Gastrocnemius medialis (tissue), 4 donors: ENCODE results near the gene ZNF672. TPM values are rescaled to one million over a fixed set of nuclear protein-coding genes. Genes with fewer than 3 reads are reported as not detected.
"Not testable (repeated sequence)": the region's sequence is repeated elsewhere in the genome, so short reads cannot be mapped to it uniquely, and the experiment has no call there.

ENCODE experiments used
- ATAC-seq, 2 donors: fragments of 150-250 bp; one replicate each; pipeline ENCODE4 v1.9.1; 2016
- DNase-seq, 2 donors: peaks; one replicate each; pipeline ENCODE4 v3.0.0-alpha.2; 2019
- H3K27ac ChIP-seq, 4 donors: fragments of 200-600 bp; sonication (generic); 1 replicate in 1 of 4; 2 replicates in 3 of 4; pipeline ENCODE4 v1.5.1; 2016 to 2018; ENCODE audit warnings: mild to moderate bottlenecking in 2 of 4, moderate library complexity in 1 of 4
- H3K27me3 ChIP-seq, 3 donors: fragments of 200-600 bp; sonication (generic) in 2 of 3; 1 replicate in 1 of 3; 2 replicates in 2 of 3; pipeline versions ENCODE4 v1.5.1 to v1.6.0; 2016 to 2019; ENCODE audit warnings: mild to moderate bottlenecking in 1 of 3, moderate library complexity in 1 of 3
- H3K36me3 ChIP-seq, 2 donors: fragments of 200-600 bp; sonication (generic) in 1 of 2; one replicate each; pipeline ENCODE4 v1.5.1; 2017 to 2018
- H3K4me1 ChIP-seq, 2 donors: fragments of 200-600 bp; sonication (generic) in 1 of 2; one replicate each; pipeline ENCODE4 v1.5.1; 2016 to 2017; ENCODE audit warnings: mild to moderate bottlenecking in 2 of 2
- H3K4me3 ChIP-seq, 4 donors: fragments of 200-600 bp; sonication (generic) in 3 of 4; 1 replicate in 1 of 4; 2 replicates in 3 of 4; pipeline ENCODE4 v1.5.1; 2016 to 2019; ENCODE audit warnings: mild to moderate bottlenecking in 2 of 4
- H3K9me3 ChIP-seq, 3 donors: fragments of 200-600 bp; sonication (generic) in 2 of 3; 1 replicate in 1 of 3; 2 replicates in 2 of 3; pipeline ENCODE4 v1.5.1; 2016 to 2019
- CTCF ChIP-seq, 5 experiments: fragments of 450-650 bp in 3 of 5; fragments of 200-600 bp in 2 of 5; sonication (generic) in 2 of 5; IDR thresholded peaks in 4 of 5; conservative IDR thresholded peaks in 1 of 5; 1 replicate in 4 of 5; 2 replicates in 1 of 5; pipeline ENCODE4 v1.5.1; 2016 to 2019; ENCODE audit warnings: antibody characterized with exemption in 5 of 5, mild to moderate bottlenecking in 3 of 5, moderate library complexity in 3 of 5
- POLR2A ChIP-seq, 2 donors: fragments of 450-650 bp; IDR thresholded peaks; one replicate each; pipeline ENCODE4 v1.6.1; 2017; ENCODE audit warnings: antibody characterized with exemption in 2 of 2, mild to moderate bottlenecking in 2 of 2, moderate library complexity in 2 of 2
- in situ Hi-C, 4 donors: fragments of 200-750 bp; cut with MboI; loops; one replicate each; pipeline versions ENCODE4 v1.15.0 to v1.8.0; 2017; ENCODE audit warnings: low sequenced_read_pairs in 4 of 4
- intact Hi-C: fragments of 100-400 bp; cut with DNase I; formaldehyde crosslinking; loops from one replicate; pipeline ENCODE4 v1.15.1; 2023; ENCODE audit warnings: low total_unique reads
- total RNA-seq, 4 donors: library from RNA; depleted of rRNA; stranded (reverse); fragments of >200 nt; gene quantifications; one replicate each; pipeline versions ENCODE4 v1.1.0 to v1.2.3, GENCODE V29; 2016

ZNF672 gene
- total RNA-seq, 4 donors from 2014 or later, result 41.9 to 81.0 (median 59.0) TPM

DNA sequence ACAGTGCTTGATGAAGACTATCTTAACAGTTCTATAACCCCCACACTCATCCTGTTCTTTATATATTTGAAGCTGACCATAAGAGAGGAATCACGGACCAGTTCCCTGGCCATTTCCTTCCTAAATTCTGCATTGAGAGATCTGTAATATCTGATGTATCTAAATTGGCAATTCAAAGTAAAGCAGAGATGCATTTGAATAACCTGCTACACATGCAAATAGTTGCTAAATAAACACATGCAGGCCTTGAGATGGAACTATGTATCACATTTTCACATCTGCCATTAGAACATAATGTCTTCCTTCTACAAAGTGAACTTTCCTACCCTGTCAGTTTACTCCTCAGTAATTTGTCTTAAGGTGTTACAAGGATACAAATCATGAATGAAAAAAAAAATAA, 47.6 kb downstream of the ZNF672 start:
- Histone ChIP-seq H3K27ac (no peak overlapping the region), H3K27me3 (no peaks in the 10 kb centered on the region), H3K4me3 (no peak overlapping the region), H3K36me3 (no peaks in the 10 kb centered on the region), H3K4me1 (no peaks in the 10 kb centered on the region), H3K9me3 (no peaks in the 10 kb centered on the region)
- DNase-seq, result no peak
- in situ Hi-C loops, result no loop called here
- no peak for TF ChIP-seq POLR2A (IDR thresholded peaks at IDR 0.05)
- no peak for TF ChIP-seq CTCF (IDR thresholded peaks at IDR 0.05 in 4 of 5, conservative IDR thresholded peaks at IDR 0.05 in 1 of 5)
- ATAC-seq, result no peak
- intact Hi-C loops, result no loop called here

- Histone ChIP-seq H3K36me3 (no peaks in the 10 kb centered on the region), H3K9me3 (no peaks in the 10 kb centered on the region), H3K27ac (no peak overlapping the region), H3K27me3 (no peaks in the 10 kb centered on the region), H3K4me1 (no peaks in the 10 kb centered on the region), H3K4me3 (no peak overlapping the region)
- in situ Hi-C loops (no loop called here), intact Hi-C loops (no loop called here)
- TF ChIP-seq POLR2A (IDR thresholded peaks at IDR 0.05) (no peak), CTCF (IDR thresholded peaks at IDR 0.05 in 4 of 5, conservative IDR thresholded peaks at IDR 0.05 in 1 of 5) (no peak)
- no peak for ATAC-seq
- no peak for DNase-seq
These were observed 48.3 kb downstream of the ZNF672 start for GRCh38 chr1:248886237-248886895.

DNA sequence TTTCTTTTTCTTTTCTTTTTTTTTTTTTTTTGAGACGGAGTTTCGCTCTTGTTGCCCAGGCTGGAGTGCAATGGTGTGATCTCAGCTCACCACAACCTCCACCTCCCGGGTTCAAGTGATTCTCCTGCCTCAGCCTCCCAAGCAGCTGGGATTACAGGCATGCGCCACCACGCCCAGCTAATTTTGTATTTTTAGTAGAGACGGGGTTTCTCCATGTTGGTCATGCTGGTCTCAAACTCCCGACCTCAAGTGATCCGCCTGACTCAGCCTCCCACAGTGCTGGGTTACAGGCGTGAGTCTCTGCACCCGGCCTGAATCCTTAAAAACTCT, 51.9 kb downstream of the ZNF672 start:
- H3K27ac ChIP-seq, H3K27me3 ChIP-seq, ATAC-seq, DNase-seq, H3K4me1 ChIP-seq, intact Hi-C loops, H3K9me3 ChIP-seq, H3K4me3 ChIP-seq, in situ Hi-C loops, H3K36me3 ChIP-seq: not testable (repeated sequence)

DNA sequence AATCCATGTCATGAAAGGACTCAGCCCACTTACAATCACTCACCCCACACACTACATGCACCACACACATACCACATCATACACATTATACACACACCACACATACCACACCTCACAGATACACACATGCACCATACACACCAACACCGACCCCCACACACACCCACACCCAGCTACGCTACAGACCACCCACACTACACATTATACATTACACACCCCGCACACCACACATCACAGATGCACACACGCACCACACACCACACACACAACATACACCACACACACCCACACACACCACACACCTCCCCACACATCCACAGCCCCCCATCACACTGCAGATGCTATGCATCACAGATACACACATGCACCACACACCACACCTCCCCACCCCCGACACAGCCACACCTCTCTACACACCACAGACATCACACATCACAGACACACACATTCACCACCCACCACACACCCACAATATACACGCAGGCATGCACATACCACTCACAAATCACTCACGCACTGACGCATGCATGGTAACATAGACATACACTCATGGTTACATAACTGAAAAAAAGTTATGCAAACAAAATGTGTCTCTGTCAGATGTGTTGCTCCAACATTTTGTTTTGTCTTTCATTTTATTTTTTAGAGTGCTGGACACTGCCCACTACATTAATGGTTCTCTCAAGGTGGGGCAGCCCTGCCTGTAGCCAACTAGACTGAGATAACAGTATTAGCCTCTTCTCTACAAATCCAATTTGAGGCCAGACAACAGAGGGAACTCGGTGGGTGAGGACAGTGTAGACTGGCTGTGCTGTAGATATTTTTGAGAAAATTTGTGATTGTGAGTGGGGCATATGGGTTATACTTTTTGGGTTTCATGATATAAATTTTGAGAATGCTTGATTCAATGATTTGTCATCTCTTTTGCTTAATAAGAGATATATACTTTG, 52.8 kb downstream of the ZNF672 start:
- H3K9me3 ChIP-seq, result no peaks in the 10 kb centered on the region
- H3K27me3 ChIP-seq, result no peaks in the 10 kb centered on the region
- in situ Hi-C loops, result no loop called here
- no peaks in the 10 kb centered on the region for H3K36me3 ChIP-seq
- DNase-seq (no peak), ATAC-seq (no peak)
- no peaks in the 10 kb centered on the region for H3K4me1 ChIP-seq
- intact Hi-C loops, result no loop called here
- no peak overlapping the region for H3K4me3 ChIP-seq
- no peak overlapping the region for H3K27ac ChIP-seq
- TF ChIP-seq POLR2A (IDR thresholded peaks at IDR 0.05) (no peak), CTCF (IDR thresholded peaks at IDR 0.05 in 4 of 5, conservative IDR thresholded peaks at IDR 0.05 in 1 of 5) (no peak)

GRCh38 chr1:248891758-248892157, 53.7 kb downstream of the ZNF672 start:
- H3K27ac ChIP-seq, result no peak overlapping the region
- no peak for DNase-seq
- H3K36me3 ChIP-seq, result no peaks in the 10 kb centered on the region
- no peaks in the 10 kb centered on the region for H3K9me3 ChIP-seq
- H3K27me3 ChIP-seq, result no peaks in the 10 kb centered on the region
- in situ Hi-C loops (no loop called here), intact Hi-C loops (no loop called here)
- H3K4me1 ChIP-seq, result no peaks in the 10 kb centered on the region
- TF ChIP-seq POLR2A (IDR thresholded peaks at IDR 0.05) (no peak), CTCF (IDR thresholded peaks at IDR 0.05 in 4 of 5, conservative IDR thresholded peaks at IDR 0.05 in 1 of 5) (no peak)
- no peak overlapping the region for H3K4me3 ChIP-seq
- no peak for ATAC-seq
